ENCODE data around the gene TMEM141. TPM values are rescaled to one million over a fixed set of nuclear protein-coding genes. Genes with fewer than 3 reads are reported as not detected.

Gene TMEM141
- total and polyA plus RNA-seq, 12 donors = 48.1 to 107 (median 64.1) TPM

GRCh38 chr9:136761545-136761981 lies 29.6 kb upstream of the TMEM141 start:
- no peaks in the 10 kb centered on the region for H3K36me3 ChIP-seq
- peaks cover 0 to 24% (median 4%) of the 10 kb centered on the region in 7 donors for H3K27me3 ChIP-seq
- H3K4me1 ChIP-seq = peaks cover 0 to 32% (median 8%) of the 10 kb centered on the region in 9 donors
- DNase-seq = no peak
- H3K27ac ChIP-seq = no peak overlapping the region
- ATAC-seq = no peak
- no peak for TF ChIP-seq CTCF (IDR thresholded peaks at IDR 0.05)
- intact Hi-C loops (cut with DNase I) = no loop called here
- 82 to 83% methylated on average over 13 of the region's 13 CpGs for WGBS, 2 donors
- H3K4me3 ChIP-seq = no peak overlapping the region
- no peaks in the 10 kb centered on the region for H3K9me3 ChIP-seq

- no peak for DNase-seq
- H3K9me3 ChIP-seq = no peaks in the 10 kb centered on the region
- no peak for TF ChIP-seq CTCF (IDR thresholded peaks at IDR 0.05)
- intact Hi-C loops (cut with DNase I) = no loop called here
- WGBS, 2 donors = 84 to 86% methylated on average over 17 of the region's 17 CpGs
- no peak for ATAC-seq
- H3K36me3 ChIP-seq = no peaks in the 10 kb centered on the region
- H3K4me1 ChIP-seq = peaks cover 0 to 32% (median 8%) of the 10 kb centered on the region in 9 donors
- H3K4me3 ChIP-seq = no peak overlapping the region
- no peak overlapping the region for H3K27ac ChIP-seq
- H3K27me3 ChIP-seq = peaks cover 0 to 27% (median 4%) of the 10 kb centered on the region in 7 donors
These were observed 28.9 kb upstream of the TMEM141 start for GRCh38 chr9:136762221-136762691.

- DNase-seq = peak; percentile 42 to 69
- 12 to 22% methylated on average over 34 to 37 of the region's 37 CpGs for WGBS, 2 donors
- Histone ChIP-seq H3K27ac (no peak overlapping the region), H3K4me1 (peaks cover 0 to 32% (median 8%) of the 10 kb centered on the region in 9 donors), H3K27me3 (peaks cover 0 to 34% (median 11%) of the 10 kb centered on the region in 7 donors), H3K9me3 (no peaks in the 10 kb centered on the region), H3K4me3 (no peak overlapping the region), H3K36me3 (no peaks in the 10 kb centered on the region)
- ATAC-seq = peak in 7 of 8 donors; percentile 7 to 47 (median 25)
- no peak for TF ChIP-seq CTCF (IDR thresholded peaks at IDR 0.05)
- intact Hi-C loops (cut with DNase I) = no loop called here
These were observed 28.1 kb upstream of the TMEM141 start for GRCh38 chr9:136762915-136763648.

GRCh38 chr9:136763649-136764035 lies 27.5 kb upstream of the TMEM141 start:
- H3K27me3 ChIP-seq = peaks cover 0 to 35% (median 11%) of the 10 kb centered on the region in 7 donors
- H3K4me3 ChIP-seq = no peak overlapping the region
- intact Hi-C loops (cut with DNase I) = no loop called here
- no peaks in the 10 kb centered on the region for H3K36me3 ChIP-seq
- 83 to 90% methylated on average over 12 to 14 of the region's 14 CpGs for WGBS, 2 donors
- H3K4me1 ChIP-seq = peaks cover 0 to 32% (median 8%) of the 10 kb centered on the region in 9 donors
- TF ChIP-seq CTCF (IDR thresholded peaks at IDR 0.05) = no peak
- ATAC-seq = peak in 1 of 8 donors; percentile 16
- H3K9me3 ChIP-seq = no peaks in the 10 kb centered on the region
- peak overlapping the region in 1 of 10 donors; percentile 67 for H3K27ac ChIP-seq
- no peak for DNase-seq
